ACC112 (cell line): ENCODE results near the gene PNLIPRP3.

Source experiments
- H2AFZ ChIP-seq: fragments of 200-600 bp; sonication (generic); one replicate; pipeline ENCODE4 v1.6.0; 2017; ENCODE audit warnings: antibody characterized with exemption, low read length; ENCODE audit not compliant: unreplicated experiment
- H3K27ac ChIP-seq: fragments of 200-600 bp; sonication (generic); 2 replicates; pipeline ENCODE4 v1.5.1; 2014; ENCODE audit warnings: low read depth, mild to moderate bottlenecking, antibody characterized with exemption, low read length, moderate library complexity
- H3K27me3 ChIP-seq: fragments of 200-600 bp; sonication (generic); 2 replicates; pipeline ENCODE4 v1.6.1; 2014; ENCODE audit warnings: mild to moderate bottlenecking, antibody characterized with exemption, low read length, moderate library complexity, mixed read lengths; ENCODE audit not compliant: insufficient read depth
- H3K36me3 ChIP-seq: fragments of 200-600 bp; sonication (generic); 2 replicates; pipeline ENCODE4 v1.6.1; 2016; ENCODE audit warnings: mild to moderate bottlenecking, antibody characterized with exemption, low read length, moderate library complexity, mixed read lengths; ENCODE audit not compliant: insufficient read depth
- H3K4me1 ChIP-seq: fragments of 200-600 bp; sonication (generic); one replicate; pipeline ENCODE4 v1.6.1; 2016; ENCODE audit warnings: low read length, mixed read lengths; ENCODE audit not compliant: insufficient read depth, unreplicated experiment, control insufficient read depth
- H3K4me3 ChIP-seq: fragments of 200-600 bp; sonication (generic); 2 replicates; pipeline ENCODE4 v1.5.1; 2014; ENCODE audit warnings: mild to moderate bottlenecking, low read depth, low read length
- H3K79me2 ChIP-seq: fragments of 200-600 bp; sonication (generic); one replicate; pipeline ENCODE4 v1.6.0; 2016; ENCODE audit warnings: low read length; ENCODE audit not compliant: control insufficient read depth, unreplicated experiment, insufficient read depth

Gene PNLIPRP3

DNA sequence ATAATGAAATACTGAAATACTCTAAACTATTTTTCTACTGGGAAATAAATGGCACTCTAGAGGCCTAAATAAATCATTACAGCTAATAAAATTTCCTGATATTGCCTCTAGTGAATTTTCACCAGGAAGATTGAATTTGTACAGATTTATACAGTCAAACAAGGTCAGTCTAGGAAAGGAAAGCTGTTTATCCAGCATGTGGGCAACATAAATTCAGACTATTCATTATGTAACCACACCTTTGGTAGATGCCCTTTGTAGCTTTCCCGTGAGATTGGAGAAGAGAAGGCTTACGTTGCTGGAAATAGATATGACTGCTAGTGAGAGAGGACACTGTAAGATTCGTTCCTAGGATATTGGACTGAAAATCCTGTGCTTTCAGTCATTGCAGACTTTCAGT is 82.9 kb downstream of the PNLIPRP3 start:
- Histone ChIP-seq H3K4me1 (no peaks in the 10 kb centered on the region), H3K27ac (no peak overlapping the region), H3K79me2 (no peaks in the 10 kb centered on the region), H3K4me3 (no peak overlapping the region), H3K36me3 (no peaks in the 10 kb centered on the region), H3K27me3 (peaks cover 23% of the 10 kb centered on the region), H2AFZ (no peak overlapping the region)

GRCh38 chr10:116511365-116511764 is 83.7 kb downstream of the PNLIPRP3 start:
- no peaks in the 10 kb centered on the region for H3K79me2 ChIP-seq
- H3K4me3 ChIP-seq, result no peak overlapping the region
- H2AFZ ChIP-seq, result no peak overlapping the region
- H3K27me3 ChIP-seq, result peaks cover 23% of the 10 kb centered on the region
- H3K27ac ChIP-seq, result no peak overlapping the region
- H3K4me1 ChIP-seq, result no peaks in the 10 kb centered on the region
- no peaks in the 10 kb centered on the region for H3K36me3 ChIP-seq

DNA sequence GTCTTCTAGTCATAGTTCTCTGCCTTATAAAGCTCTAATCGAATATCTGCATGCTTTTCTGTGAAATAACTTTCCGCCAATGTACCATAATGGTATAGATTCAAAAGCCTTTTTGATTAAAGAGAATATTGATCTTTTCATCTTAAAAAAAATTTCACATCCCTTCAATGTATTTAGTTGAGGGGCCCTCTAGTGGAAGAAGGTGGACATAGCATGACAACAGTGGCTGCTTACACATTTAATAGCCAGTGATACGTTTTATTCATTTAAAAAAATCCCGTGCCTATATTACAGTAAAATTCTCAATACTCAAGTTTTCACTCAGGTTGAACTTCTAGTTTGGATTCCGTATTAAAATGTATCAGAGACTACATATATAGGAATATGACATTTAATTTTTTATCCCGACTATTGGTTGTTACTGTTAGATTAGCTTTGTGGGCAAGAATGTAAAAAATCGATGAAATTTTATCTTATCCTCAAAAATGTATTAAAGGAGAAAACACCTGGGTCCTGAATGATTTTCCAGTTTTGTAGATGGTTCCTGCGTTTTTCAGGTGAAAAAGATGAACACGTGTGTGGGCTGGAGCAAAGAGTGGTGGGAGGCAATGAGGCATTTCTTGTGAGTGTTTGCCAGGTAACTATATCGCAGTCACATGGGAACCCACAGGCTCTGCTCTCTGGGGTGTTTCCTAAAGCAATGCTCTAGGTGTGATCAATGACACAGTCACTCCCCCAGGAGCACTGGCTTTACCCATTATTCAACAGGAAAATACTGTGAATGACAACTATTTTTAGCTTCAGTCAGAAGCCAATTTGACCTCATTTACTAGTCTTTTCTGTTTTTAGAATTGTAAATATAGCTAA is 94.0 kb downstream of the PNLIPRP3 start:
- H3K4me1 ChIP-seq, result no peaks in the 10 kb centered on the region
- H3K27ac ChIP-seq, result no peak overlapping the region
- peaks cover 44% of the 10 kb centered on the region for H3K27me3 ChIP-seq
- H3K4me3 ChIP-seq, result no peak overlapping the region
- H3K79me2 ChIP-seq, result no peaks in the 10 kb centered on the region
- H2AFZ ChIP-seq, result no peak overlapping the region
- H3K36me3 ChIP-seq, result no peaks in the 10 kb centered on the region

GRCh38 chr10:116522803-116523381 is 95.2 kb downstream of the PNLIPRP3 start:
- Histone ChIP-seq H3K27me3 (peaks cover 44% of the 10 kb centered on the region), H3K27ac (no peak overlapping the region), H3K36me3 (no peaks in the 10 kb centered on the region), H3K79me2 (no peaks in the 10 kb centered on the region), H3K4me3 (no peak overlapping the region), H3K4me1 (no peaks in the 10 kb centered on the region), H2AFZ (no peak overlapping the region)

DNA sequence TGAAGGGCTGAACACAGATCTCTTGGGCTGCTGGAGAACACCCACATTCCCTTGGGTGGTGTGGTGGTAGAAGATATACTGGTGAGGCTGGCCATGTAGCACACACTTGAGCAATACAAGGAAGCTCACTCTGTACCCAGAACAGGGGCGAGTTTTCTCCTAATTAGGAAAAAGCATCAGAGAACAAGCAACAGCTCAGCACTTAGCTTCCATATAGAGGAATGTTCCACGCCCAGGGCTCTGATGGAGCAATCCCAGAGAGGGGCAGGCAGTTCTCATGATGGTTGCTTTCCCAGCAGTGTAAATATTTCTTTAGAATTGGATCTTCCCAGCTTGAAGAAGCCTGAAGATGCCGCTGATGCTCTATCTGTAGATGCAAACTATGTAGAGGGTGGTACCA is 97.1 kb downstream of the PNLIPRP3 start:
- Histone ChIP-seq H3K79me2 (no peaks in the 10 kb centered on the region), H3K27ac (no peak overlapping the region), H2AFZ (no peak overlapping the region), H3K27me3 (peaks cover 38% of the 10 kb centered on the region), H3K36me3 (no peaks in the 10 kb centered on the region), H3K4me1 (no peaks in the 10 kb centered on the region), H3K4me3 (no peak overlapping the region)

GRCh38 chr10:116526219-116526618 is 98.6 kb downstream of the PNLIPRP3 start:
- H3K36me3 ChIP-seq, result no peaks in the 10 kb centered on the region
- peaks cover 32% of the 10 kb centered on the region for H3K27me3 ChIP-seq
- H3K4me3 ChIP-seq, result no peak overlapping the region
- no peaks in the 10 kb centered on the region for H3K4me1 ChIP-seq
- no peaks in the 10 kb centered on the region for H3K79me2 ChIP-seq
- H2AFZ ChIP-seq, result no peak overlapping the region
- no peak overlapping the region for H3K27ac ChIP-seq
